Stimulated activated CD4-positive, alpha-beta T cell treated with anti-CD3 and anti-CD28 coated beads, Interleukin-12 subunit alpha, Interleukin-12 subunit beta, amount 100 ng/mL, for 4 hours (primary cell): ENCODE data around the gene FLOT2.
"Not testable (repeated sequence)": the region's sequence is repeated elsewhere in the genome, so short reads cannot be mapped to it uniquely, and the experiment has no call there.

ENCODE experiments used
- DNase-seq: peaks from one replicate; pipeline ENCODE4 v3.0.0-alpha.2; 2020

The FLOT2 gene

GRCh38 chr17:28893248-28894183 is 4.0 kb downstream of the FLOT2 start:
- DNase-seq, result not testable (repeated sequence)

GRCh38 chr17:28892024-28892423 is 5.5 kb downstream of the FLOT2 start:
- DNase-seq, result no peak

GRCh38 chr17:28891201-28891600 is 6.3 kb downstream of the FLOT2 start:
- DNase-seq, result no peak

DNA sequence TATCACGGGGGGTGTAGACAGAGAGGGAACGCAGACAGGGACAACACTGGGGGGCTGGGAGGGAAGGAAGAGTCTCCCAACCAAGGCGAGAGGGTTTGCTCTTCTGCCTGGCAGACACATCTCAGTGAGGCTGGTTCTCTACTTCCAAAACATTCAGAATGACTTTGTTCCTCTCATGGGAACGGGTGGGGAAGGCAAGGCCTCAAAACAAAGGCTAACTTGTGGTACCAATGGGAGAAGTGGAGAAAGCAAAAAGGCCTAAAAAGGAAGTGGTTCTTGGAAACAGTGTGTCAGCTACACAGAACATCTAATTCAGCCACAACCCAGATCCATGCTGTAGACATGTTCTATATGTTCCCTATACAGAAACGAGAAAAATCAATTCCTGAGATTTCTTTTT is 7.5 kb downstream of the FLOT2 start:
- no peak for DNase-seq

DNA sequence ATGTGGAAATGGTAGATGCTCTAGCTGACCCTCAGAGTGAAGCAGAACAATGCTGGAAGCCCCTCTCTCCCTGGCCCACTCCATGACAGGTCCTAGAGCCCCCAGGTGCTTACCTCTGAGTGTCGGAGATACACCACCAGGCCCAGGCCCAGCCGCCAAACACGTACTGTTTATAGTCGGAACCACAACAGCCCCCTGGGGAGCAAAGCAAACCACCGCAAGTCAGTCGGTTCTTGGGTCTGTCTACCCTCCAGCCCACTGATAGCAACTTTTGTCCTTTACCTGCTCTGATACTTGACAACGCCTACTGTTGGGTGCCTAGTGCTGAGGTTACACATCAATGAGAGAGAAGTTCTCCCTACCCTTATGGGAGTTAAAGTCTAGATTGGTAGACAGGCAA is 8.7 kb downstream of the FLOT2 start:
- no peak for DNase-seq

GRCh38 chr17:28887871-28888471 is 9.6 kb downstream of the FLOT2 start:
- DNase-seq, result no peak

GRCh38 chr17:28885951-28886350 is 11.6 kb downstream of the FLOT2 start:
- DNase-seq, result no peak

DNA sequence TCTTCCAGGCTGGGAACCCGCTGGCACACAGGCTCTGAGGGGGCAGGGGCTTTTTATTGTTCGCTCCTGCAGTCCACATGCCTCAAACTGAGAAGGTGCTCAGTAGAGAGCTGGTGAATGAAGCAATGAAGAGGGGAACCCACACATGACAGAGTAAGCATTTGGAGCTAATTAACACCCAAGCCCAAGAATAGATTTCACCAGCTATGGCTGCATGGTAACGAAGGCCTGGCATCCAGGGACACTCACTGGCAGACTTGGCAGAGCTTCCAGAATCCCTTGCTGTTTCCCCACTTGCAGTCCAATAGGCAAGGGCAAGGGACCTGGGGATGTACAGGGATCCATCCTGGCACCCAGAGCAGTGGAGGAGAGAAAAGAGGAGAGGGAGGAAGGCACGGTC is 12.2 kb downstream of the FLOT2 start:
- DNase-seq, result no peak

GRCh38 chr17:28883967-28884702 is 13.4 kb downstream of the FLOT2 start:
- no peak for DNase-seq

DNA sequence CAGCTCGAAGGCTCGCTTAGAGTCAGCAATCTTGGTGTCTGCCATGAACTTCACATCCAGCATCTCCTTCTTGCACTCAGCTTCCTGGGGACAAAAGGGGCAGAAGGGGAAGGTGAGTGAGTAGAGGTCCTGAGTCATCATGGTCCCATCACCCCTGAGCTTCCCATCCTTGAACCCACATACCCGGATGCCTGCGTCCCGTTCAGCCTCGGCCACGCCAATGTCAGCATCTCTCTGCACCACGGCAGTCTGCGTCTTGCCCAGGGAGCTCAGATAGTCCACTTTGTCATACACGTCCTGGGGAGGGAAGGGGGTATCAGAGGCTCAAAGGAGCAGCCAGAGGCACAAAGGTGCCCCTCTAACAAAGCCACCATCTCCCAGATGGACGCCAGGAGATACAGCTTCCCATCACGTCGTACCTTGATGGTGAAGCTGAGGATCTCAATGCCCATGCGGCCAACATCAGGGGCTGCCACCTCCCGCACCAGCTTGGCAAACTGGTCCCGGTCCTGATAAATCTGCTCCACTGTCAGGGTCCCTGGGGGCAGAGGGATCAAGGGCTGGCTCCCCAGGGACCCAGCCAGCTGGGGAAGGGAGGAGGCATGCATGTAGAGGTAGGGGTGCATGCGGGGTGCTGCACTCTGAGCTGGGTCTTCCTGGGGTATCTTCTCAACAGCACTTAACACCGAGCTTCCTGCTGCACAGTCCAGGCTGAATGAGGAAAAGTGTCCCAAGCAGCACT is 15.2 kb downstream of the FLOT2 start:
- DNase-seq, result no peak

GRCh38 chr17:28881533-28882056 is 15.9 kb downstream of the FLOT2 start:
- DNase-seq, result no peak

GRCh38 chr17:28880572-28880945 is 17.0 kb downstream of the FLOT2 start:
- DNase-seq, result no peak

DNA sequence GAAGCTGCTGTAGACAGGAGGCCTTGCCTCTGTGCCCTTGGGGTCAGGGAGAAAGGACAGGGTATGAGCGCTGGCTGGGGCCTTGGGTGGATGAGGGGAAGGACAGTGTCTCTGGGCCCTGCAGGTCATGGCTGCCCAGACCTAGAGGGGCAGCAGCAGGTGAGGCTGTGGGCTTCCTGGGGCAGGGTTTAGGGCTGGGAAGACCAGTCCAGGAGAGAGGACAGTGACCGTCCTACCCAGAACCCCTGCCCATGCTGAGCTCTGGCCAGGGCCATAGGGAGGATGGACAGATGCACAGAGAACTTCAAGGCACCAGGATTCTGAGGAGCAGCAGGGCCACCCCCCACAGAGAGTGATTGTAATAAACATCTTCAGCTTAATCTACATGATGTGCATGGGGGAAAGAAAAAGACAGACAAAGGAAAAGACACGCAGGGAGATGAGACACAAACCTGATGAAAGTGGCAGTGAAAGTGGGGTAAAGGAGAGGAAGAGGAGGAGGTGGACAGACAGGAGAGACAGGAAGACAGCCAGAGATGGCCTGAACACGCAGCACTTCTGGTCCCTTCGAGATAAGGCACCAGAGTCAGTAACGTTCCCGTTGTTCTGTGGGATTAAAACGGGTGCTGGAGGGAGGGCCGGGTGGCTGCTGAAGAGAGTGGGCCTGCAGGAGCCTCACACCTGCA is 17.5 kb downstream of the FLOT2 start:
- no peak for DNase-seq

- no peak for DNase-seq
These were observed 18.6 kb downstream of the FLOT2 start for GRCh38 chr17:28878981-28879380.

- no peak for DNase-seq
These were observed 19.2 kb downstream of the FLOT2 start for GRCh38 chr17:28878158-28878910.

DNA sequence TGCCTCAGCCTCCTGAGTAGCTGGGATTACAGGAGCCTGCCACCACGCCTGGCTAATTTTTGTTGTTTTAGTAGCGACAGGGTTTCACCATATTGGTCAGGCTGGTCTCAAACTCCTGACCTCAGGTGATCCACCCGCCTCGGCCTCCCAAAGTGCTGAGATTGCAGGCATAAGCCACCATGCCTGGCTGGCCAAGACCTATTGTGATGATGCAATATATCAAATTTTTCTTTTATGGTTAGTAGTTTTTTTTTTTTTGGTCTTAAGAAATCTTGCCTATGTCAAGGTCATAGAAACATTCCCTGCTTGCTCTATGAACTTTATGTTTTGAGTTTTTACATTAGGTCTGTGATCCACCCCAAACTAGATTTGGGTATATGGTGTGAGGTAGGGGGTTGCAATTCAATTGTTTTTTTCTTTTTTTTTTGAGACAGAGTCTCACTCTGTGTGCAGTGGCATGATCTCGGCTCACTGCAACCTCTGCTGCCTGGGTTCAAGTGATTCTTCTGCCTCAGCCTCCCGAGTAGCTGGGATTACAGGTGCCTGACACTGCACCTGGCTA is 20.3 kb downstream of the FLOT2 start:
- not testable (repeated sequence) for DNase-seq

DNA sequence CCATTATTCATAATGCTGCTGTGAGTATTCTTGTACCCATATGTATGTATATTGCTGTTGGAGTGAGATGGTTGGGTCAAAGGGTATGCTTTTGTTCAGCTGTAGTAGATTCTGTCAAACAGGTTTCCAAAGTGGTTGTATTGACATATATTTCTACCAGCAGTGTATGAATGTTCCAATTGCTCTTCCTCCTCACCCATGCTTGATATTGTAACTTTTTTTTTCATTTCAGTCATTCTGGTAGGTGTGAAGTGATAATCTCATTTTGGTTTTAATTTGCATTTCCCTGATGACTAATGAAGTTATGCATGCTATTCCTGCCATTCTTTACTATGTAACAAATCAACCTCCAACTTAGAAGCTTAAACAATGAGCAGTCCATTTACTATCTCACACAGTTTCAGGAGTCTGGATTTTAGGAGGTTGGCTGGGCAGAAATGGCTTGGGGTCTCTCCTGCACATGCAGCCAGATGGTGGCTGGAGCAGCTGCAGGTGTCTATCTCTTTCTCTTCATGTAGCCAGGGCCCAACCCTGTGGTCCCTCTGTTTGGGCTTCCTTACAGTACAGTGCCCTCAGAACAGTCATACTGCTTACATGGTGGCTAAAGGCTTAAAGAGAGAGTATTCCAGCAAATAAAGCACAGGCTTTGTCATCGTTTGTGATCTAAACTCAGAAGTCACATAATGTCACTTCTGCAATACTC is 21.5 kb downstream of the FLOT2 start:
- DNase-seq, result no peak

DNA sequence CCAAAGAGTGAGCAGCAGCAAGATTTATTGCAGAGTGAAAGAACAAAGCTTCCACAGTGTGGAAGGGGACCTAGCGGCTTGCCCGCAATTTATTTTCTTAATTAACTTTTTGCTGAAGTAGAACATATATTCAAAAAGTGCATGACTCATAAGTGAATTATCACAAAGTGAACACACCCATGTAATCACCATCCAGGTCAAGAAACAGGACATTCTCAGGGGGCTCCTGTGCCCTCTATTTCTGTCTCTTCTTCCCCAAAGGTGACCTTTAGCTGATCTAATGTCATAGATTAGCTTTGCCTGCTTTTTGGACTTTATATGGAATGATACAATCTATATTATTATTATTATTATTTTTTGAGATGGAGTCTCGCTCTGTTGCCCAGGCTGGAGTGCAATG is 22.8 kb downstream of the FLOT2 start:
- no peak for DNase-seq

DNA sequence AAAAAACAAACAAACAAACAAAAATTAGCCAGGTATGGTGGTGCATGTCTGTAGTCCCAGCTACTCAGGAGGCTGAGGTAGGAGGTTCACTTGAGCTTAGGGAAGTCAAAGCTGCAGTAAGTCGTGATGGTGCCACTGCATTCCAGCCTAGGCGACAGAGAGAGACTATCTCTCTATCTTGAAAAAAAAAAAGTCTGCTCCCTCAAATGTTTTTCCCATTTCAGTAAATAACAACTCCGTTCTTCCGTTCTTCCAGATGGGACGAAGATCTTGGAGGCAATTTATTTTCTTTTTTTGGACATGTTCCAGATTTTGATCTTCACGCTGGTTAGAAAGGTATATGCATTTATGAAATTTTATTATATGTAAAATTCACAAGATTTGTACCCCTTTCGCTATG is 23.7 kb downstream of the FLOT2 start:
- no peak for DNase-seq

GRCh38 chr17:28871056-28871579 is 26.4 kb downstream of the FLOT2 start:
- DNase-seq, result peak; percentile 11
